Upper lobe of right lung (tissue), 1 donor: ENCODE results near the gene COX4I1. TPM values are rescaled to one million over a fixed set of nuclear protein-coding genes. Genes with fewer than 3 reads are reported as not detected.

Source experiments
- ATAC-seq: fragments of 200-7000 bp; cut with Tn5 transposase; one replicate; pipeline ENCODE4 v1.9.1; 2020; ENCODE audit warnings: mild to moderate bottlenecking, moderate library complexity
- DNase-seq: peaks from one replicate; pipeline ENCODE4 v3.0.0-alpha.2; 2020
- H3K27ac ChIP-seq: fragments of 200-600 bp; one replicate; pipeline ENCODE4 v1.8.0; 2022
- H3K27me3 ChIP-seq: fragments of 200-600 bp; one replicate; pipeline ENCODE4 v1.8.0; 2022; ENCODE audit warnings: mild to moderate bottlenecking
- H3K36me3 ChIP-seq: fragments of 200-600 bp; one replicate; pipeline ENCODE4 v1.8.0; 2022
- H3K4me1 ChIP-seq: fragments of 200-600 bp; one replicate; pipeline ENCODE4 v1.8.0; 2022
- H3K4me3 ChIP-seq: fragments of 200-600 bp; one replicate; pipeline ENCODE4 v1.8.0; 2022; ENCODE audit warnings: mild to moderate bottlenecking
- H3K9me3 ChIP-seq: fragments of 200-600 bp; one replicate; pipeline ENCODE4 v1.8.0; 2022
- intact Hi-C: fragments of 100-400 bp; cut with DNase I; formaldehyde crosslinking; loops from one replicate; pipeline ENCODE4 v1.11.0; 2022
- total RNA-seq: library from RNA; stranded (reverse); fragmentation: NEBNext Ultra II Directional; extraction: Animal tissue kit (Norgen Biotek cat#: 25700); gene quantifications from one replicate; pipeline ENCODE4 v1.2.1, GENCODE V29; 2021
- TF ChIP-seq, protein P1 (sequence below): fragments of 200-600 bp; IDR thresholded peaks from one replicate; pipeline ENCODE4 v1.8.0; 2022; ENCODE audit warnings: antibody characterized with exemption
- donor health status: DM: no; HTN: yes; CAD: no; lungs with severe emphysema.

COX4I1 gene
- total RNA-seq, 1 donor from 2014 or later, result 382 TPM

DNA sequence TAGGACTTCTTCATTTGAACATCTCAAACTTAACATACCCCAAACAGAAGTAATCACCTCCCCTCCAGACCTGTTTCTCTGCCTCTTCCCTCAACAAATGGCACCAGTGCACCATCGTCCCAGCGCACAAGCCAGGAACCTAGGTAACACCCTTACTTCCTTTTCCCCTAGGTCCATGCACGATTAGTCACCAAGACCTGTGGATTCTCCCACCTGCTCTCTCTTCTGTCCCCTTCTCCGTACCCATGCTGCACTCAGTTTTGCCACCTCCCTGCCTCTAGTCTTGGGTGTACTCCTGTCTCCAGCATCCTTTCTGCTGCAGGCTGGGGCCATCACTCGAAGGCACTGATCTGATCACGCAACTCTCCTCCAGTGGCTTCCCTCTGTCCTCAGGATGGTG, 3.3 kb upstream of the COX4I1 start:
- no peak overlapping the region for H3K4me3 ChIP-seq
- peaks cover 24% of the 10 kb centered on the region for H3K4me1 ChIP-seq
- H3K36me3 ChIP-seq, result peaks cover 31% of the 10 kb centered on the region
- DNase-seq (no peak), ATAC-seq (no peak)
- intact Hi-C loops, result no loop called here
- TF ChIP-seq, protein P1, sequence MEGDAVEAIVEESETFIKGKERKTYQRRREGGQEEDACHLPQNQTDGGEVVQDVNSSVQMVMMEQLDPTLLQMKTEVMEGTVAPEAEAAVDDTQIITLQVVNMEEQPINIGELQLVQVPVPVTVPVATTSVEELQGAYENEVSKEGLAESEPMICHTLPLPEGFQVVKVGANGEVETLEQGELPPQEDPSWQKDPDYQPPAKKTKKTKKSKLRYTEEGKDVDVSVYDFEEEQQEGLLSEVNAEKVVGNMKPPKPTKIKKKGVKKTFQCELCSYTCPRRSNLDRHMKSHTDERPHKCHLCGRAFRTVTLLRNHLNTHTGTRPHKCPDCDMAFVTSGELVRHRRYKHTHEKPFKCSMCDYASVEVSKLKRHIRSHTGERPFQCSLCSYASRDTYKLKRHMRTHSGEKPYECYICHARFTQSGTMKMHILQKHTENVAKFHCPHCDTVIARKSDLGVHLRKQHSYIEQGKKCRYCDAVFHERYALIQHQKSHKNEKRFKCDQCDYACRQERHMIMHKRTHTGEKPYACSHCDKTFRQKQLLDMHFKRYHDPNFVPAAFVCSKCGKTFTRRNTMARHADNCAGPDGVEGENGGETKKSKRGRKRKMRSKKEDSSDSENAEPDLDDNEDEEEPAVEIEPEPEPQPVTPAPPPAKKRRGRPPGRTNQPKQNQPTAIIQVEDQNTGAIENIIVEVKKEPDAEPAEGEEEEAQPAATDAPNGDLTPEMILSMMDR, result no peak
- no peak overlapping the region for H3K27ac ChIP-seq
- H3K27me3 ChIP-seq, result no peaks in the 10 kb centered on the region
- H3K9me3 ChIP-seq, result no peaks in the 10 kb centered on the region

DNA sequence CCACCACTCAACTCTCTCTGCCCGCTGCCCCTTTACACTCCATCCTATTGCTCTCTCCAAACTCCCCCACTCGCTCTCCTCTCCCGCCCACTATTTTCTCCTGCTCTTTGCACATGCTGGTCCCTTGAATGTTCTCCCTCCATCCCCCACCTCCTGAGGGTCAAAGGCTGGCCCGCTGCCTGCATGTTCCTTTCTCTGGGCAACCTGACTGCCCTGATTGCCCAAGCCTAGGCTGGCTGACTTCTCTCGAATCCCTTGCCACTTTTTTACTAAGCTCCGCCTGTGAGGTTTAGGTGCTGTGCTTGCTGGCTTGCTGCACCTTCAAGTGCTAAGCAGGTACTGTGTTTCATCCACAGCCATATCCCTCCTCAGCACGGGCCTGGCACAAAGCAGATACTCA, 2.9 kb upstream of the COX4I1 start:
- TF ChIP-seq, protein P1, result no peak
- Histone ChIP-seq H3K27me3 (no peaks in the 10 kb centered on the region), H3K4me3 (no peak overlapping the region), H3K27ac (no peak overlapping the region), H3K36me3 (peaks cover 35% of the 10 kb centered on the region), H3K9me3 (no peaks in the 10 kb centered on the region), H3K4me1 (peaks cover 28% of the 10 kb centered on the region)
- ATAC-seq, result no peak
- intact Hi-C loops, result no loop called here
- DNase-seq, result no peak

DNA sequence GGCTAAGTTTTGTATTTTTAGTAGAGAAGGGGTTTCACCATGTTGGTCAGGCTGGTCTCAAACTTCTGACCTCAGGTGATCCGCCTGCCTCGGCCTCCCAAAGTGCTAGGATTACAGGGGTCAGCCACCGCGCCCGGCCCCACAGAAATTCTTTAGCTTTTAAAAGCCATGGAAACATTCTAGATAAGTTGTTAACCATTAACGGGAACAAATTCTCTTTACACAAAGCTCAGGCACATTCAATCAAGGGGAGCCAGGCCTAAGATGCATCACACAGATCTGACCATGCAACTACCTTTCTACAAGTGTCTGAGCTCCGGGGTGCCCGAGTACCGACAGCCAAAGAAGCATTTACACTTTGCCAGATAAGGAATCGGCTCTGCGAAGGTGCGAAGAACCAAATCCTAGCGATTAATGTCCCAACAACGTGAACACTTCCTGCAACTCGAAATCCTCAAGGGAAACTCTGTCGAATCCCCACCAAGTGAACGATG, 1.2 kb upstream of the COX4I1 start:
- H3K36me3 ChIP-seq, result peaks cover 45% of the 10 kb centered on the region
- H3K27me3 ChIP-seq, result no peaks in the 10 kb centered on the region
- TF ChIP-seq, protein P1, result no peak
- no peak overlapping the region for H3K27ac ChIP-seq
- intact Hi-C loops, result no loop called here
- no peak for ATAC-seq
- H3K4me3 ChIP-seq, result peak overlapping the region; percentile 78
- peaks cover 31% of the 10 kb centered on the region for H3K4me1 ChIP-seq
- H3K9me3 ChIP-seq, result no peaks in the 10 kb centered on the region
- DNase-seq, result peak; percentile 20

DNA sequence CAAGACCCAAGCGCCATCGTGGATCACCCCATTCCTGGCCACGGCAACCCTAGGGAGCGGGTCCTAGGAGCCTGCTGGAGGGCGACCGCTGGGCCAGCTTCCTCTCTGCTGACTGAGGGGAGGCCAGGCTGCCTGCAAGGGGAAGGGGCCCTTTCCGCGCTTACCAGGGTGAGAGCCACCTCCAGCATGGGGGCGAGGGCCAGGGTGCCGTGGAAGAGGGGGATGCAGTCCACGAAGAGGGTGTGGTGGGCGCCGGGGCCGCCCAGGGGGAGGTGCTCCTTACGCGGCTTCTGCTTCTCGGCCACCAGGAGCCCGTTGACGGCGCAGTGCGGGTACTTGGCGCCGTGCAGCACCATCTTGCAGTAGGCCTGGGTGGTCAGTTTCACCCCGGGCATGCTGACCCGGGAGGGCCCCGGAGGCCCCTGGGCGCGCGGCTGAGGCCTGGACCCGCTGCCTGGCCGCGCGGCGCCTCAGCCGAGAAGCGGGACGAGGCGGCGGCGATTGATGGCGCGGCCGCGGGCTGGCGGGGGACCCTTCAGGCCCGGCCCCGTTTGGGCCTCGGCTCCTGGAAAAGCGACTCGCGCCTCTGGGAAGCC, 496 bp upstream of the COX4I1 start:
- ATAC-seq, result peak; percentile 38
- TF ChIP-seq, protein P1, result no peak
- DNase-seq, result peak; percentile 75
- H3K4me3 ChIP-seq, result peak overlapping the region; percentile 78
- H3K4me1 ChIP-seq, result peaks cover 31% of the 10 kb centered on the region
- H3K9me3 ChIP-seq, result no peaks in the 10 kb centered on the region
- intact Hi-C loops, result no loop called here
- H3K36me3 ChIP-seq, result peaks cover 52% of the 10 kb centered on the region
- H3K27me3 ChIP-seq, result no peaks in the 10 kb centered on the region
- peak overlapping the region; percentile 95 for H3K27ac ChIP-seq

DNA sequence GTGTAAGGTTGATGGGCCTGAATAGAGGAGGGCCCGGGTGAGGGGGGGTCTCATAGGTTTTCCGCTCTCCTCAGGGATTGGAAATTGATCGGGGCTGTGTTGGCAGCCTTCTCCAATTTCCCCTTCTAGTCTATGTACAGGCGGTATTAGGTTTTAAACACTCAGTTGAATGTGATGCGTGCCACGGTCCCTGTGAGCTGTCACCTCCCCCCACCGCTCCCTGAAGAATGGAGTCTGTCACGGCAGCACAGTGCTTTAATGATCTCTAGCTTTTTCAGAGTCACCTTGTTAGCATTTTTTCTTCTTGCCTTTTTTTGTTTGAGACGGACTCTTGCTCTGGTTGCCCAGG, 800 bp downstream of the COX4I1 start:
- DNase-seq (no peak), ATAC-seq (no peak)
- Histone ChIP-seq H3K4me1 (peaks cover 31% of the 10 kb centered on the region), H3K4me3 (peak overlapping the region; percentile 78), H3K27ac (peak overlapping the region; percentile 95), H3K27me3 (no peaks in the 10 kb centered on the region), H3K9me3 (no peaks in the 10 kb centered on the region), H3K36me3 (peaks cover 58% of the 10 kb centered on the region)
- intact Hi-C loops, result no loop called here
- TF ChIP-seq, protein P1, result no peak

DNA sequence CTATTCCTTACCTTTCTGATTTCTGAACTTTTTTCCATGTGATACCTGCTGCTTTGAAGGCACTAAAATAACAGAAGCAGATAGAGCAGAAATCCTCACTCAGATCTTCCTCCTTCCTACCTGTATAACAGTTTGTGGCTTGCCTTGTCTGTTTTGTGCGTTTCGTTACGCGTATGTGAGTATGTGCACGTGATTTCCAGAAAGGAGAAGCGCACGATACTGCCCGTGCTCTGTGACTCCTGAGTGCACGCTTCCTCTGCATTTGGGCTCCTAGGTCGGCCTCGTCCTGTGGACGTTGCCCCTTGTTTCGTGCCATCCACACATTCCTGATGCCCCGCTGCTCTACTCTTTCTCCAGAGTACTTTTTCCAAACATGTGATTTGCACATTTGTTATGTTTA, 4.1 kb downstream of the COX4I1 start:
- Histone ChIP-seq H3K27me3 (no peaks in the 10 kb centered on the region), H3K27ac (no peak overlapping the region), H3K36me3 (peaks cover 59% of the 10 kb centered on the region), H3K4me3 (no peak overlapping the region), H3K4me1 (peaks cover 18% of the 10 kb centered on the region), H3K9me3 (no peaks in the 10 kb centered on the region)
- ATAC-seq, result no peak
- peak; percentile 30 for DNase-seq
- TF ChIP-seq, protein P1, result no peak
- intact Hi-C loops, result no loop called here
